NCI-H146 treated with DMSO at 0.1 percent for 48 hours (cell line): Measurements from ENCODE around the gene CD302.
"Not testable (repeated sequence)": the region's sequence is repeated elsewhere in the genome, so short reads cannot be mapped to it uniquely, and the experiment has no call there.

Experiments used
- DNase-seq: peaks from one replicate; lab custom pipeline; 2025; ENCODE audit not compliant: unreplicated experiment; lab: John Stamatoyannopoulos, UW

CD302 gene

GRCh38 chr2:159795841-159796690 is 1.9 kb downstream of the CD302 start:
- no peak for DNase-seq

GRCh38 chr2:159793326-159793725 is 4.7 kb downstream of the CD302 start:
- DNase-seq: no peak

GRCh38 chr2:159792599-159792998 is 5.4 kb downstream of the CD302 start:
- no peak for DNase-seq

GRCh38 chr2:159792036-159792435 is 6.0 kb downstream of the CD302 start:
- DNase-seq: no peak

- no peak for DNase-seq
These were observed 7.7 kb downstream of the CD302 start for GRCh38 chr2:159790323-159790722.

- no peak for DNase-seq
These were observed 9.8 kb downstream of the CD302 start for GRCh38 chr2:159788253-159788652.

GRCh38 chr2:159787647-159788046 is 10.4 kb downstream of the CD302 start:
- not testable (repeated sequence) for DNase-seq

- DNase-seq: no peak
These were observed 11.1 kb downstream of the CD302 start for GRCh38 chr2:159786938-159787337.

GRCh38 chr2:159785195-159785594 is 12.8 kb downstream of the CD302 start:
- no peak for DNase-seq

- DNase-seq: not testable (repeated sequence)
These were observed 13.3 kb downstream of the CD302 start for GRCh38 chr2:159784744-159785143.

GRCh38 chr2:159783556-159783955 is 14.5 kb downstream of the CD302 start:
- DNase-seq: no peak

- DNase-seq: no peak
These were observed 21.7 kb downstream of the CD302 start for GRCh38 chr2:159776321-159776720.

GRCh38 chr2:159775021-159775420 is 23.0 kb downstream of the CD302 start:
- no peak for DNase-seq

GRCh38 chr2:159774370-159774990 is 23.5 kb downstream of the CD302 start:
- DNase-seq: no peak

- no peak for DNase-seq
These were observed 24.1 kb downstream of the CD302 start for GRCh38 chr2:159773886-159774285.

GRCh38 chr2:159773426-159773825 is 24.6 kb downstream of the CD302 start:
- DNase-seq: no peak

- no peak for DNase-seq
These were observed 28.9 kb downstream of the CD302 start for GRCh38 chr2:159769147-159769546.

GRCh38 chr2:159762075-159762474 is 35.9 kb downstream of the CD302 start:
- DNase-seq: no peak

- no peak for DNase-seq
These were observed 37.7 kb downstream of the CD302 start for GRCh38 chr2:159760326-159760725.

GRCh38 chr2:159759577-159759976 is 38.4 kb downstream of the CD302 start:
- DNase-seq: no peak

- no peak for DNase-seq
These were observed 39.3 kb downstream of the CD302 start for GRCh38 chr2:159758686-159759085.

GRCh38 chr2:159758239-159758638 is 39.8 kb downstream of the CD302 start:
- DNase-seq: no peak
